Left colon (tissue), 2 donors: ENCODE measurements around the gene VAV2. TPM values are rescaled to one million over a fixed set of nuclear protein-coding genes. Genes with fewer than 3 reads are reported as not detected.

Source experiments
- ATAC-seq: fragments of 200-7000 bp; cut with Tn5 transposase; one replicate; pipeline ENCODE4 v1.9.1; 2020; ENCODE audit warnings: mild to moderate bottlenecking, moderate library complexity
- DNase-seq, 2 donors: peaks; one replicate each; pipeline ENCODE4 v3.0.0-alpha.2; 2020
- intact Hi-C, 2 donors: fragments of 100-400 bp; cut with DNase I in 1 of 2; cut with micrococcal nuclease in 1 of 2; formaldehyde crosslinking; loops; one replicate each; pipeline versions ENCODE4 v1.11.2 to v1.14.0; 2022; cut with DNase I, micrococcal nuclease
- total RNA-seq, 2 donors: library from RNA; stranded (reverse); fragmentation: NEBNext Ultra II Directional; extraction: Animal tissue kit (Norgen Biotek cat#: 25700); gene quantifications; one replicate each; pipeline ENCODE4 v1.2.1, GENCODE V29; 2021
- donor health status: DM: no; HTN: no; CAD: no.
- donor health status: DM: yes; HTN: yes; CAD: no.

The VAV2 gene
- total RNA-seq, 2 donors from 2014 or later = 29.6 to 43.2 TPM

GRCh38 chr9:133856798-133857197 is 135.3 kb downstream of the VAV2 start:
- no peak for ATAC-seq
- intact Hi-C loops = no loop called here

GRCh38 chr9:133855802-133856521 is 136.2 kb downstream of the VAV2 start:
- intact Hi-C loops = no loop called here
- DNase-seq (peak; percentile 78 to 91), ATAC-seq (peak; percentile 95)

More at GRCh38 chr9:133856798-133857197, 135.3 kb downstream of the VAV2 start:
- no peak for DNase-seq

- peak; percentile 40 for ATAC-seq
- intact Hi-C loops = no loop called here
- no peak for DNase-seq
Observed at GRCh38 chr9:133855371-133855770, 136.8 kb downstream of the VAV2 start.

GRCh38 chr9:133854765-133855164 is 137.4 kb downstream of the VAV2 start:
- intact Hi-C loops = no loop called here
- no peak for ATAC-seq
- DNase-seq = no peak

GRCh38 chr9:133854048-133854447 is 138.1 kb downstream of the VAV2 start:
- DNase-seq = no peak
- no peak for ATAC-seq
- intact Hi-C loops = no loop called here

DNA sequence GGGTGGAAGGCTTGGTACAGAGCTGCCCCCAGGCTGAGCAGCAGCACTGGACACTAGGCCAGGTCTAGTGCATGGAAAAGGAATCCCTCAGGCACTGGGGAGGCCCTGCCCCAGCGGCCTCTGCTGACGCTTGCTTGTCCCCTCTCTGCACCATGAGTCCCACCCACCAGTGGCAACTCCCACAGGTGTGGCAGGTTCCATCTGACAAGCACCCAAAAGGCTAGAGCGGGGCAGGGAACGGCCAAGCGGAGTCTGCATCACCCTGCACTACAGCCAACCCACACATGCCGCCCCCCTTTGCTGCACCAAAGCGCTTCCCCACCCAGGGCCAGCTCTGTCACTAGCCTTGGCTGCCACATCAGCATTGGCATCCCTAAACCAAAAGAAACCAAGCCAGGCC is 138.8 kb downstream of the VAV2 start:
- ATAC-seq = no peak
- intact Hi-C loops = no loop called here
- no peak for DNase-seq

DNA sequence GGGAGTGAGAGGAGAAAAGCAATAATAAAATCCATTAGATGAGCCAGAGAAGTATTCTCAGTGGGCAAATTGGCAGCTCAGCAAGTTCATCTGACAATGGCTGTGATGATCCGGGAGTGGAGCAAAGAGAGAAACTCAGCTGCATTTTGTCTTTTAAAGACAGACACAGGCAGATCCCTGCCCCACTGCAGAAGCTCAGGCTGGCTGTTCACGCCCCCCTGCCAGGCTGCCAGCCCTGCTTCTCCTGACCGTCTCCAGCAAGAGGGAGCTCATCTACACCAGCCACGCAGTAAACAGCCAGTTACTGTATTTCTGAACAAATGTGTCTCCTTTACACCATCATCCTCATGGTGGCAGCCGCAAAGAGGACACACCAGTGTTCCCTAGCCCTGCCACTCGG is 139.7 kb downstream of the VAV2 start:
- no peak for ATAC-seq
- intact Hi-C loops = no loop called here
- DNase-seq = no peak

GRCh38 chr9:133851693-133852092 is 140.4 kb downstream of the VAV2 start:
- ATAC-seq (no peak), DNase-seq (no peak)
- intact Hi-C loops = no loop called here

GRCh38 chr9:133850937-133851336 is 141.2 kb downstream of the VAV2 start:
- intact Hi-C loops = no loop called here
- DNase-seq = no peak
- ATAC-seq = no peak

GRCh38 chr9:133850161-133850560 is 142.0 kb downstream of the VAV2 start:
- ATAC-seq (no peak), DNase-seq (no peak)
- intact Hi-C loops = no loop called here

DNA sequence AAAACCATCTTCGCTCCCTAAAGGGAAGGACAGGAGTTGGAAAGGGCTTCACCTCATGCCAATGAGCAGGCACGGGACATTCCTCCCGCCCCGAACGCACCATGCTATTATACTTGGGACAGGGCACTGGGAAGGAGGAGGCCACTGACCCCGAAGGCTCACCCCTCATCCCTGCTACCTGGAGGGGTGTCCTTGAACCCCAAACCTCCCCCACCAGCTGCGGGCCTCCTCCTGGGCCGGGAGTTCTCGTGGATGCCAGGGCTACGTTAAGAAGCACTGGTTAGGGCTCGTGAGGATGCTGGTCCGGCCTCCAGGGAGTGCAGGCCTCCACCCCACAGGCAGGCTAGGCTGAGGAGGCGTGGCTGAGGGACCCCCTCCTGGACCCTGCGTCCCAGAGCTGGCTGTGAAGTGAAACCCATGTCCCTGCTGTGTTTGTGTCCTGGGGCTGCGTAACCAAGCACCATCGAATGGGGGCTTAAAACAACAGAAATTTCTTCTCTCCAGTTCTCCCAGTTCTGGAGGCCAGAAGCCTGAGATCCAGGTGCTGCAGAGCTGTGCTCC is 142.9 kb downstream of the VAV2 start:
- ATAC-seq (no peak), DNase-seq (no peak)
- intact Hi-C loops = no loop called here

GRCh38 chr9:133848471-133849109 is 143.5 kb downstream of the VAV2 start:
- no peak for DNase-seq
- intact Hi-C loops = no loop called here
- ATAC-seq = no peak

DNA sequence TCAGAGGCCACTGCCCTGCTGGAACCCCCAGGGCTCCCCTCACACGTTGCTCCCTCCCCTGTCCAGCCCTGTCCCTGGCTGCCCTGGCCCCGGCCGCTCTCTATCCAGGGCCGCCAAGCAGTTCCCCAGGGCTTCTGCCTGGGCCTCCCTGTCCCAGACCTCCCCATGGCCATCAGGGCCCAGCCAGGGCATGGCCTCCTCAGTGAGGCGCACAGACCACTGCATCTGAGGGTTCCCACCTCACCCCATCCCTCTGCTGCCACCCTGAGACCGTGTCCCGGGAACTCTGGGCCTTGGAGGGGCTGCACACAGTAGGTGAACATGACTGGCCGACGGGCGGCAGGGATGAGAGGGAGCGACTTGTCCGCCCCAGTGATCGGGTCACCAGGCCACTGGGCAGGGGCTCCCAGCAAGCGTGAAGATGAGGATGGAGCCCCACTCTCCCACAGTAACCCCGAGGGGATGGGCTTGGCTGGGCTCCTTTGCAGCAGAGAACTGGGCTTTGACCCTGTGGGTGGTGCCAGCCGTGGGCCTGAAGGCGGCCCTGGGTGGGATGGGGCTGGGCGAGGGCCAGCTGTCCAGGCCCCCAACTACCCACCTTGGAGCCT is 145.5 kb downstream of the VAV2 start:
- intact Hi-C loops = no loop called here
- ATAC-seq (no peak), DNase-seq (no peak)

GRCh38 chr9:133845440-133845839 is 146.7 kb downstream of the VAV2 start:
- intact Hi-C loops = no loop called here
- ATAC-seq = no peak

DNA sequence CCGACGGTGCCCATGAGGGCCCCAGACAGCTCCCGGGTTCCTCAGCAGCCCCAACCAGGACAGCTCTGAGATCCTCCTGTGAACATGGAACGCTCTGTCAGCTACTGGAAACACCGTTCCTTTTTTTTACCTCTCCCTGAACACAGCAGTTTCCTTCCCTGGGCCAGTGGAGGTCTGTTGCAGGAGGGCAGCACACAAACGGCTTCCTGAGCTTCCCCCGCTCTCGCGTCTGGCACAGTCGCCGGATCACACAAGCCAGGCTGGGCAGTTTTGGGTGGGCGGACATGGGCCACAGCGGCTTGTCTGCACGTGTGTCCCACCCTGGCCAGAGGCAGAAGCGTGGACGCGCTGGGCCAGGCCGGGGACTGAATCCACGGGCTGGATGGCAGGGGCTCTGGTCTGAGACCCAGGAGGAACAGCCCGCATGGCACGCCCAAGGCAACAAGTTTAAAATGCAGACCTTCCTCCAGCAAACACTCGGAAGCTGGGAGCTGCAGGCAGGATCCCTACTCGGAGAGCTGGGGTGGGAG is 147.2 kb downstream of the VAV2 start:
- DNase-seq (no peak), ATAC-seq (no peak)
- intact Hi-C loops = no loop called here

More at GRCh38 chr9:133845440-133845839, 146.7 kb downstream of the VAV2 start:
- peak in 1 of 2 donors; percentile 66 for DNase-seq

DNA sequence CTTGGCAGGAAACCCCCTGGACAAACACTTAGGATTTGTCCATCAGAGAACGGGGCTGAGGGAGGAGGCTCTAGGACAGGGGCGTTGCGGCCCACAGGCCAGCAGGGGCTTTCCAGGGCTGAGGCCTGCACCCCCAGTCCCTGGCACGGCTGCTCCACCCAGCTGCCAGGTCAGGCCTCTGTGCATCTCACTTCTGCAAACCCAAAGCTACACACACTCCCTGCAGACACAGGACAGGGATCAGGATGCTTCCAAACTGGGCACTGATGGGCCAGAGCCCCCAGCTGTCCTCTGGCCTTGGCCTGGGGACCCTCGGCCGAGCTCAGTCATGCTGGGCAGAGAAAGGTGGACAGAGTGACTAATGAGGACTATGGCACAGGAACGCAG is 147.7 kb downstream of the VAV2 start:
- ATAC-seq (no peak), DNase-seq (no peak)
- intact Hi-C loops = no loop called here

- no peak for ATAC-seq
- no peak for DNase-seq
- intact Hi-C loops = no loop called here
Observed at GRCh38 chr9:133843751-133844397, 148.2 kb downstream of the VAV2 start.

DNA sequence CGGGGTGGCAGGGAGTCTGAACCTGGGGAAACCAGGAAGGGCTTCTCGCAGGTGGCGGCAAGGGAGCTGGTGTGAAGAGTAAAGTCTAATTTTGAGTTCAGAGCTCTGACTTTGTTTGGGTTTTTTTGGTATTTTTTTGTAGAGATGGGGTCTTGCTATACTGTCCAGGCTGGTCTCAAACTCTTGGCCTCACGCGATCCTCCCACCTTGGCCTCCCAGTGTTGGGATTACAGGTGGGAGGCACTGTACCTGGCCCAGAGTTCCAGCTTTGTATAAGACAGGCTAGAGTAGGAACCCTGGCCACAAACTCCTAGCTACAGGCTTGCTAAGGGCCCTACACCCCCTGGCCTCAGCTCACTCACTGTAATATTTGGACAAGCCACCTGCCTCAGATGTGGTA is 148.9 kb downstream of the VAV2 start:
- intact Hi-C loops = no loop called here
- DNase-seq = no peak
- no peak for ATAC-seq

GRCh38 chr9:133842721-133843227 is 149.3 kb downstream of the VAV2 start:
- intact Hi-C loops = no loop called here
- ATAC-seq (peak; percentile 65), DNase-seq (peak; percentile 62 to 66)
